Hematopoietic multipotent progenitor cell treated with erythropoietin and hydrocortisone succinate and interleukin-3 and kit ligand, for 4 days (in vitro differentiated cells): ENCODE data around the gene CTXND1.
"Not testable (repeated sequence)": the region's sequence is repeated elsewhere in the genome, so short reads cannot be mapped to it uniquely, and the experiment has no call there.

Experiments used
- DNase-seq: peaks from one replicate; pipeline ENCODE4 v3.0.0-alpha.2; 2015

CTXND1 gene

DNA sequence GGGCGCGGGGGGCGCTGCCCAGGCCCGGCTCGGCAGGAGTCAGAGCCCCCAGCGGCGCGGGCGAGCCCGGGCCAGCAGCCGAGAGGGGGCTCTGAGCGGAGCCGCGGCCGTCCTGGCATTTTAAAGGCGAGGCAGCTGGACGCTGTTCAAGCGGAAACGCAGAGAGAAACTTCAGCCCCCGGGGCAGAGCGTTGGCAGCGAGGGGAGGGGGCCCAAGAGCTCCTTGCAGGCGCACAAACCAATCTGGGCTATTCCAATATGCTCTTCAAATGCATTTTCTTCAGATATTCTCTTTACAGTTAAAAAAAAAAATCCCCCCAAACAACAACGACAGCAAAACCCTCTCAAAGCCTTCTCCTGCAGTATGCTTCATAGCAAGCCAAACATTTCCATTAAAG, at the start of gene CTXND1:
Gene CTXND1, minus strand, starts transcription at position 93 of the 398 bp plus-strand sequence. CDS start 50,264 bp downstream, outside the sequence.
- no peak for DNase-seq

DNA sequence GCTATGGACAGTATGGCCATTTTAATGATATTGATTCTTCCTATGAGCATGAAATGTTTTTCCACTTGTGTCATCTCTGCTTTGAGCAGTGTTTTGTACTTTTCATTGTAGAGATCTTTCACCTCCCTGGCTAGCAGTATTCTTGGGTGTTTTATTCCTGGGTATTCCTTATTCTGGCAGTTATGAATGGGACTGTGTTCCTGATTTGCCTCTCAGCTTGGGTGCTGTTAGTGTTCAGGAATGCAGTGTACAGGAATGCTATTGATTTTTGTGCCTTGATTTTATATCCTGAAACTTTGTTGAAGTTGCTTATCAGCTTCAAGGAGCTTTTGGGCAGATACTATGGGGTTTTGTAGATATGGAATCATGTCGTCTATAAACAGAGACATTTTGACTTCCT, 49.5 kb upstream of the CTXND1 start:
- no peak for DNase-seq

DNA sequence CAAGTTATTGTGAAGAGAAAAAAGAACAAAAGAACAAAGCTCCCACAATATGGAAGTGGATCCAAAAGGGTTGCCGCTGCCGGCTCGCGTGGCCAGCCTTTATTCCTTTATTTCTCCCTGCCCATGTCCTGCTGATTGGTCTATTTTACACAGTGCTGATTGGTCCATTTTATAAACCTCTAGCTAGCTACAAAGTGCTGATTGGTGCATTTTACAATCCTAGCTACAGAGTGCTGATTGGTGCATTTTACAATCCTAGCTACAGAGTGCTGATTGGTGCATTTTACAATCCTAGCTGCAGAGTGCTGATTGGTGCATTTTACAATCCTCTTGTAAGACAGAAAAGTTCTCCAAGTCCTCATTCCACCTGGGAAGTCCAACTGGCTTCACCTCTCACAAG, 43.8 kb upstream of the CTXND1 start:
- not testable (repeated sequence) for DNase-seq

DNA sequence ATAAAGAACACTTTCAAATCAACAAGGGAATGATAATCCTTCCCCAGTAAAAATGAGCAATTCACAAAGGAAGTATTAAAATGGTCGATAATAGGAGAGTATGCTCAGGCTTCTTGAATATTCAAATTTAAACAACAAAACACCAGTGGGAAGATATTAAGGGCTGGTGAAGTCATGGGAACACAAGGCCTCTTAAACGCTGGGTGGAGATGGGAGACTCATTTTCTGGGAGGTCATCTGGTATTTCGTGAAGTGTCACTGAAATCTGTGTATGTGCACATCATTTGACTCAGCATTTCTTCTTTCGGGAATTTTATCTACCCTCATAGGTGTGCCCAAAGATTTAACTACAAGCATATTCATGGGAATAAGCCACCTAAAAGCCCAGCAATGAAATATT, 40.1 kb upstream of the CTXND1 start:
- no peak for DNase-seq

DNA sequence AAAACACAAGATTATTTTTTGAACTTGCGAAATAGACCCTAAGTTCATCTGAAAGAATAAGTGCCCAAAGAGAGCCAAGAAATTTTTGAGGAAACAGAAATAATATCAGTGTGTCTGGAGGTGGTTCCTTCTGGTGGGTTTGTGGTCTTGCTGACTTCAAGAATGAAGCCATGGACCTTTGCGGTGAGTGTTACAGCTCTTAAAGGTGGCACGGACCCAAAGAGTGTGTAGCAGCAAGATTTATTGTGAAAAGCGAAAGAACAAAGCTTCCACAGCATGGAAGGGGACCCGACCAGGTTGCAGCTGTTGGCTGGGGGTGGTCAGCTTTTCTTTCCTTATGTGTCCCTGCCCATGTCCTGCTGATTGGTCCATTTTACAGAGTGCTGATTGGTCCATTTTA, 38.9 kb upstream of the CTXND1 start:
- DNase-seq: peak; percentile 64

DNA sequence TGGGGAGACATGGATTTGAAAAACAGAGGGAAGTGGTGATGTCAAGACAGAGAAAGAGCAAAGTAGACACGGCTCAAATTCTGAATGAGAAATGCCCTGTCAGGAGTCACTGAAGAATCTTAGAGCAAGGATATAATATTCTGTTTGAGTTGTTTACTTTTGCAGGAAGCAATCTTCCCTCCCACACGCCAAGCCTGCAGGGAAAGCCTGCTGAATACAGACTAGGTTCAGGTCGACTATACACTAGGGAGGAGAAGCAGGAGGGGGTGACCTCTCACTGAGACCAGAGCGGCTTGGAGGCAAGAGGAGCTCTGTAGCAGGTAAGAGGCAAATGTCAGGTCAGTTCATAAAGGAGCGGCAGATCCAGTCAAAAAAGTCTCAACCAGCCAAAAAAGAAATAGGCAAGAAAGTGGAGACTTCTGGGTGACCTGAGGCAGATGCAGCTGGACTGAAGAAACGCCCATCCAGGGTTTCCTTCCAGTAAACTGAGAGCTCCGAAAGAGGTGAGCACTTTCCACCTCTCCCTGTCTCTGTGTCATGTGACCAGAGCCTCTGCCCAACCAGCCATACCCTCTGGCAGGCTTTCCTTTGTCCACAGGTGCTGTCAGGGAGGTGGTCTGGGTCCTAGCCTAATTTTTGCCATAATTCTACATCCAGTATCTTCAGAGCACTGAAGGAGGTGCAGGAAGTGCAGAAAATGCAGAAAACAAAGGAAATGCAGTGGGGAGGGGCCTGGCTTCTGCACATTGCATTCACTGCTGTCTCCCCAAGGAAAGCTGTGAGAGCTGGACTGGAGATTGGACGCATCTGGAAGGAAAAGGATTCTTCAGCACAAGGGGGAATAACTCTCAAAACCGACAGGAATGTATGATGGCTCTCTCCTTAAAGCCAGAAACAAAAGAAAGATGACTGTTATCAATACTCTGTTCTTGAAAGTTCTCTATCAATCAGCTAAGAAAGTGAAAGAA, 37.8 kb upstream of the CTXND1 start:
- no peak for DNase-seq

DNA sequence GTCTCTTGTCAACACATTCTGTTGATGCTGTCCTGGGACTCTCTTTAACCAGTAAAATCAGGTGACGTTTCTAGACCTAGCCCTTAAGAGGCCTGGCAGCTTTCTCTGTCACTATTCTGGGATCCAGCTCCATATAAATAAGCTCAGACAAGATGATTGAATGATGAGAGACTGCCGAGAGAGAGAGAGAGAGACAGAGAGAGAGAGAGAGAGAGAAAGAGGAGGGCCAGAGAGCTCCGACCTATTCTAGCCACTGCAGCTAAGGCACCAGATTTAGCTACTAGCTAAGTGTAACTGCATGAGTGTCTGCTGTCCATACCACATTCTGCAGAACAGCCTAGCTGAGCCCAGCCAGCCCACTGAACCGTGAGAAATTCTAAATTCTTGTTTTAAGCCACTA, 36.1 kb upstream of the CTXND1 start:
- DNase-seq: no peak

DNA sequence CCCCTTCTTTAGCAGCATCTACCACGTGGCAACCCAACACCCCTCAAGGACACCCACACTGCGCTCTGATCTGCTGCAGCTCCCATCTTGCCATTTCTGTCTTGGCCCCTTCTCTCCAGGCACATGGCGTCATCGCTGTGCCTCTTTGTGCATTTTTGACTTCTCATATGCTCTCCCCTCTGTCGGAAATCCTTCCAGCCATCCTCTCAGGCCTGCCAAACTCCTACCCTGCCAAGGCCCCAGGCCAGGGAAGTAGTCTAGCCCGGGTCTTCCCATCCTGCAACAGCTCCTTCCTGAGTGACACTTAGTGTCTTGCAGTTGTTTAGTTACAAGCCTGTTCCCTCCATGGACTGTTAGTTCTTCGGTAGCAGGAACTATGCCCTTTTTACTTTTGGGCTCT, 34.0 kb upstream of the CTXND1 start:
- DNase-seq: no peak

DNA sequence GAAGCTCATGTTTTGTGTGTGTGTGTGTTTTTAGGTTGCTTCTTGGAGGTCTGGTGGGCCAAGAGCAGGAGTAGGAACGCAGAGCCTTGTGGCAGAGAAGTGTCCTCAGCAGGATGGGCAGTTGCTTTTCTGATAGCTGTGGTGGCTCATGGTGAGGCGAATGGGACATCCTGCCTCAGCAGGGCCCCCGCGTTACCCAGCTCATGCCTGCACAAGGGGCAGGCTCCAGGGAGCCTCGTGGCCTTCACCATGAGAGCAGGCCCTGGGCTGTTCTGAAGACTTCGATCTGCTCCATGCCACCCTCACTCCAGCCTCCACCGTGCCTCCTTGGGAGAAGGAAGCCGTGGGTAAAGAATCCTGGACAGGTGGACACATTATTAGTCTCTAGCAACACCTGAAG, 33.4 kb upstream of the CTXND1 start:
- no peak for DNase-seq

DNA sequence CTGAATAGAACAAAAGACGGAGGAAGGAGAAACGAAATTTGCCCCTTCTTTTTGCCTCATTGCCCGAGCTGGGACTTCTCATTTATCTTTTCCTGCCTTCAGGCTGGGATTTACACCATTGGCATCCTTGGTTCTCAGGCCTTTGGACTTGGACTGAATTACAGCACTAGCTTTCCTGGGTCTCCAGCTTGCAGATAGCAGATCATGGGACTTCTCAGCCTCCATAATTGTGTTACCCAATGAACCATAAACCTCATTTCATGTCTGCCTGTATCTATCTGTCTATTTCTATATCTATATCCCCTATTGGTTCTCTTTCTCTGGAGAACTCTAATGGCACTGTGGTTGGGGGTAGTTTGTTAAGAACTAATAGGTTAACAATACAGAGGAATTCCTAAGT, 31.5 kb upstream of the CTXND1 start:
- no peak for DNase-seq

DNA sequence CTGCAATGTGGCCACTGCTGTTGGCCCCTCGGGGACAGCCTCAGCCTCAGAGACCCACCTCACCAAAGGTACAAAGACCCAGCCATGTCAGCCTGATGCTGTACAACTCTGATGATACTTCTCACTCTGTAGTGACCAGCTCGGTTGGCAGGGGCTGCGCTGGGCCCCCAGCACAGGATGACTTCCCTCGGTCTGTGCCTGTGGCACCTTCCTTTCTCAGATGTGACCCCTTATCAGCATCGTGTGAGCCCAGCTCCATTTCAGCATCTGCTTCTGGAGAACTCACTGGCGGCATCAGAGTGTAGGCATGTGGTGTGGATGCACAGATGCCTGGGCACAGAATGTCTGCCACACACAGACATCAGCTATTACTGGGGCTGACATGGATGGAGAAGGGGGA, 25.1 kb upstream of the CTXND1 start:
- no peak for DNase-seq

DNA sequence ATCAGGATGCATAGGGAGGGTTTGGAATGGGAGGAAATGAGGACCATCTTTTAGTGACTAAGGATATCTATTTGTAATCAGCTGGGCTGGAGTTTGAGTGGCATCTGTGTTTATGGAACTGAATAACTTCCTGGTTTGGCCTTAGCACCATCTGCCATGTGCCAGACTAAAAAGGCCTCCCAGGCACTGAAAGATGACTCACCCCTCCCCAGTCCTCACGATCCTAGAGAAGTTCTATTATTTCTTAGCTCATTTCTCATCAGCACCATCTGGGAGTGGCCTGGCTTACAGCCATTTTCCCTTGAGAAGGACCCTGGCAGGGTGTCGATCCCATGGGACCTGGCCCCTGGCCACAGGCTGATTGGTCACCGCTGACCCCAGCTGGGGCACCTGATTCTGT, 23.9 kb upstream of the CTXND1 start:
- DNase-seq: no peak

DNA sequence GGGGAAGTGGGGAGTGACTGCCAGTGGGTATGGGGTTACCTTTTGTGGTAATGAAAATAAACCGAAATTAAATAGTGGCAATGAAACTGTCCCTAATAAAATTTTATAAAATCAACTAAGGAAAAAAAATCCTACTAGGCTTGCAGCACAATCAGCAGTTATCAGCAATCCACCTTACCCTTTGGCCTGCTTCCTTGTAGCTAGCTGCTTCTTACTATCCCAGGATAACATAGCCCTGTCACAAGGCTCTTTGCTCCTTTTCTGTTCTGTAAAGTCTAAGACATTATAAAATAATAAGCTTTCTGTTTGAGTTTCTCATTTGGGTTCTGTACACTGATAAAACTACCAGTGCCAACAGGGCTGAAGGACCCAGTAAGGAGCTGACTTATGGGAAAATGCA, 23.0 kb upstream of the CTXND1 start:
- DNase-seq: no peak

DNA sequence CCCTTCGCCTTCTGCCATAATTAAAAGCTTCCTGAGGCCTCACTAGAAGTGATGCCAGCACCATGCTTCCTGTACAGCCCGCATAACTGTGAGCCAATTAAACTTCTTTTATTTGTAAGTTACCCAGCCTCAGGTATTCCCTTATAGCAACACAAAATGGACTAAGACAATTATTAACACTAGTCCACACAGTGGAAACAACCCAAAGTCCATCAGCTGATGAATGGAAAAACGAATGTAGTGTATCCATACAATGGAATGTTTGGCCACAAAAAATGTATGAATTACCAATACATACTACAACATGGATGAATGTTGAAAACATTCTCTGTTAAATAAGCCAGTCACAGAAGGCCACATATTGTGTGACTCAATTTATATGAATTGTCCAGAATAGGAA, 22.5 kb upstream of the CTXND1 start:
- no peak for DNase-seq

DNA sequence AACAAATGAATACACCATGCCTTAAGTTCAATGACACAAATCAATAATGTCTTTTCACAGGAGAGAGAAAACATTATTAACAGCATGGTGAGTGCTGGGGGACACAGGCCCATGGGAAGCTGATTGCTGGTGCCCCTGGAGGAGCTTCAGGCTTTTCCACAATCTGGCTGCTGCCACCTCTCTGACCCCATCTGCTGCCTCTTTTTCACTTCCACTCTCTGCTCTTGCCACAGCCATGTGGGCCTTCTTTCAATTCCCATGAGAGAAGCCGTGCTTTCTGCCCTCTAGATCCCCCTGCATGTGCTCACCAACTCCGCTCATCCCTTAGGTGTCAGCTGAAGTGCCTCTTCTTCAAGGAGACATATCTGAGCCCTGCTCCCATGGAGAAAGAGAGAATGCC, 21.0 kb upstream of the CTXND1 start:
- DNase-seq: no peak

DNA sequence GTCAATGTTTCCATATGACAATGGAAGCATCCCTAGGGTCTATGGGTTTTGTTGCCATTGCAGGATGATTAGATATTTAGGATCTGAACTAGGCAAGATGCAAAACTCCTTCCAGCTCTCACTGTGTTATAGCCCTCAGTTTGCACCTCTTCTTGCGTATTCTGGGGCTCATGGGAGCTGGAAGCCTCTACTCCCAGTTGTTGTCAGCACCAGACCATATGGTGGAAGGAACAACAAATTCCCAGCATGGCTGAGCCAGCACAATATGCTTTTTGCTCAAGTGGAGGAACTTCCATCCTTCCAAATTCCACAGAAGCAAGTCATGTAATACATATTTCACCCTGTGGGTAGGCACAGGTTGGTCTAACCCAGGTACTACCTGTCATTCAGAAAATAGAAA, 18.5 kb upstream of the CTXND1 start:
- DNase-seq: no peak

DNA sequence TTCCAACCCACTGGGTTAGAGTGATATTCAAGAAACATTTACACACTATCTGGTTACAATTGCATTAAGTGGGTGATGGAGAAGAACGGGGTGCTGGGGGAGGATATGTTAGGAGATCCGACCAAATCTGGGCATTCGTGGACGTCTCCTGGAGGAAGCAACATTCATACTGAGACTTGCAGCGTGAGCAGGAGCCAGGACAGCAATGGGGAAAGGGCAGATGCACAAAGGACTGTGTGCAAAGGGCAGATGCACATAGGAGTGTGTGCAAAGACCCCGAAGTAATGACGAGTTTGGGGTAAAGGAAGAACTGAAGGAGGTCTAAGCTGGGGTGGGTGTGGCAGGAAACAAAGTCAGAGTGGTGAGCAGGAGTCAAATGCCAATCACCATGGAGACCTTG, 16.1 kb upstream of the CTXND1 start:
- no peak for DNase-seq

DNA sequence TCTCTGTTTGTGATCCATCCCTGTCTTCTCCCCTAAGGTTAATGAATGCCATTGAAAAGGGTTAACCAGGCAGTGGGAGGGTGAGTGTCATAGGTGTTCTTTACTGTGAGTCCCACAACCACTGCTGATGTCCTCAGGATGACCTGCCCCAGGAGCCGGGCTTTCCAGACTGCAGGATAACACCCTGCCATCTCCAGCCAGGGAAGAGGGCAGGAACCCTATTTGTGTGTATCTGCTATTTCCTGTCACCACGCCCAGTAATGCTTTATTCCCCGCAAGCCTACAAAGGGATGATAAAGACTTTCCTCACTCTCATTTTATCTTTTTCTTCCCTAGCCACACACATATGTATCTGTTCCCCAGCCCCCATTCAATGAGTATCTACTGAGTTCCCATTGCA, 15.6 kb upstream of the CTXND1 start:
- no peak for DNase-seq

DNA sequence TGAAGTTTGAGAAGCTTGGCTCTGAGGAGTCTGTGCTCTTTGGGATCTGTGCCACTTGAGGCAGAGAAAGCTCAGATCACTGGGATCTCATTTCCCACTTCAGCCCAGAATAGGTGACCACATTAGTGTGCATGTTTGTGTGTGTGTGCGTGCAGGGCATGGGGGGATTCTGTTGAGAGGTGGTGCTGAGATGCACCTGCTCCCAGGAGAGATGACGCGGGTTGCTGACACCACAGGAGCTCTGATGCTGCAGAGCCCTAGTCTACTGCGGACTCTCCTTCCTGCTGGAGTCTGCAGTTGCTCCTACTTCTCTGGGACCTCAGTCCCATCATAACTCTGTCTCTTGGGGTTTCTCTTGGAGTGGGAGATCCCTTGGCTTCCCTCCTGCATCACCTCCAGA, 14.7 kb upstream of the CTXND1 start:
- no peak for DNase-seq

DNA sequence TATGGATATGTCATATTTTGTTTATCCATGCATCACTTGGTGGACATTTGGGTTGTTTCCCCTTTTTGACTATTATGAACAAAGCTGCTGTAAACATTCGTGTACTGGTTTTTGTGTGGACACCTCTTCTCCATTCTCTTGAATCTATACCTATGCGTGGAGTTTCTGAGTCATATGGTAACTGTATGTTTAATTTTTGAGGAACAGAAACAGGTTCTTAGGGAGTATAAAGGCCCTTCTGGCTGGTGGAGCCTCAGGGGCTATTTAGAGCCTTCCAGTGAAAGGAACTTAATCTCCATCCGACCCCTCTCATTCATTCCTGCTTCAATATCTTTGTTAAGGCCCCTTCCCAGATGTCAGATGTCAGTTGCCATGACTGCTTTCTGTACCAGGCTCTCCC, 14.1 kb upstream of the CTXND1 start:
- no peak for DNase-seq

DNA sequence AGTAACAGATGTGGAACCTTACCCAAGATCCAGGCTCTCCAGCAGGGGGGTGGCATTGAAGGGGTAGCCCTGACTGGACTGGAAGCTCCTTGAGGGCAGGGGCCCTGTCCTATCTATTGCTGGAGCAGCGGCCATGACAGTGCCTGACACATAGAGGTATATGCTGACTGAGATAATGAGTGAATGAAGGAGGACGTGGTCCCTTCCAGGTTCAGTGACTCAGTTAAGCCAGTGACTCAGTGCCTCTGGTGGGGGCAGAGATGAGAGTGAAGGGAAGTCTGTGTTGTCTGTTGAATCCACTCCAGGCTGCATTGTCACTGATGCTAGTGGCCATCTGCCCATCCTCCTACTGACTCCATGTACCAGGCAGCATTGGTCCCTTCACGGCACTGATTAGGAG, 13.0 kb upstream of the CTXND1 start:
- DNase-seq: no peak

DNA sequence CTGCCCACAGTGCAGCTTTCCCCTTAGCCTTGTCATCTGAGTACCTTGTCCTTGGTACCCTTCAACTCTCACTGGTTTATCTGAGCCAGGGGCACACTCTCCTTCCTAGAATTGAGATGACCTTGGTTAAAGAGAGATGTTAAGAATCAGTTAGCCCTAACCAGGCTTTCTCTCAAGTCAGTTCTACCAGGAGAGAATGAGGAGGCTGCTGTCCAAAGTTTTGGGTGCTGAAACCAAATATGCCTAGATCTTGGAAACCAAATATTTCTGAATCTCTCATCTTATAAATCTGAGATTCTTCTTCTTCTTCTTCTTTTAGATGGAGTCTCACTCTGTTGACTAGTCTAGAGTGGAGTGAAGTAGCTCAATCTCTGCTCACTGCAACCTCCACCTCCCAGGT, 12.0 kb upstream of the CTXND1 start:
- peak; percentile 24 for DNase-seq

DNA sequence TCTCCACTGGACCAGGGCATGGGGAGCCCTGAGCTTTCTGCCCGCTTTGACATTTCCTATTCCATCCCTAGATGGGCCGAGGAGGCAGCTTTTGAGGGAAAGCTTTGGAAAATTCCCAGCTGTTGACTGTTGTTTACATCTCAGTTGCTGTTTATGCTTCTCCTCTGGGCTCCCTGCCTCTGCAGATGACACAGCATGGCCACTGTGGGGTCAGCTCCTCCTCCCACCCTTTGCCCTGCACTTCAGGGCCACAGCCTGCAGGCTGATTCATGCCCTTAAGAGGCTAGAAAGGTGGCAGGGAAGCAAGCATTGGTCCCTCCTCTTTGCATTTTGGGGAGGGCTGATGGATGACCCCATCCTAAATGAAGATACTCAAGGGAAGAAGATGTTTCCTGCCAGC, 8.5 kb upstream of the CTXND1 start:
- no peak for DNase-seq

DNA sequence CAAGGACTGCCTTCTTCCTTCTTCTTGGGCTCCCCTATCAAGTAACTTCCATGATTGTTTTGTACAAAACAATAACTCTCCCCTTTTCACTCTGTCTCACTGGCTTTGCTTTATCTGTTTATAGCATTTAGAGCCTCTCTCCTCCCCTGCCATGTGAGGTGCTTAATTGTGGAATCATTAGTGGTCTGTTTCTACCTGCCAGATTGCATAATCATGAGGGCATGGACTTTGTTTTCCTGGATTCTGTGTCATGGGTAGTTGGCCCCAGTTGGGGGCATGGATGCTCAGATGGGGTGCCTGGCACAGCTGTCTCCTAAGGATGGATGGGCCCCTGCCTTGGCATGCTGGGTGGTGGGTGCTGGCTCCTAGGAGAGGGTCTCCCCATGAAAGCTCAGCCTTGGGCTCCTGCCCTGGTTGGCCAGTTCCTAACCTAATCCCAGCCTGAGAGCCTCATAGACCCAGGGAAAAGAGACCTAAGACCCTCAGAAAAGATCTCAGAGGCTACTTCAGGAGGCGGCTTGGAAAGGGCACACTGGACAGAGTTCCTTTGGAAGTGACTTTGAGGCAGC, 8.0 kb upstream of the CTXND1 start:
- DNase-seq: no peak
